GM23338 (cell line): ENCODE measurements around the gene CYTH1. TPM values are rescaled to one million over a fixed set of nuclear protein-coding genes. Genes with fewer than 3 reads are reported as not detected.

Experiments used
- ATAC-seq: fragments of 200-7000 bp; cut with Tn5 transposase; 3 replicates; pipeline ENCODE4 v1.9.1; 2020
- DNase-seq: peaks from one replicate; pipeline ENCODE4 v3.0.0-alpha.2; 2015; ENCODE audit warnings: low spot score
- H2AFZ ChIP-seq: fragments of 200-600 bp; sonication (generic); 2 replicates; pipeline ENCODE4 v1.8.0; 2016; ENCODE audit warnings: antibody characterized with exemption, mild to moderate bottlenecking, moderate library complexity
- H3F3A ChIP-seq: fragments of 200-600 bp; sonication (generic); replicated peaks from 2 replicates; pipeline ENCODE4 v1.8.0; 2017; ENCODE audit warnings: antibody characterized with exemption, mixed run types, low read depth
- H3K27ac ChIP-seq: fragments of 200-600 bp; sonication (generic); 2 replicates; pipeline ENCODE4 v1.6.1; 2016; ENCODE audit warnings: low read depth
- H3K27me3 ChIP-seq: fragments of 200-600 bp; sonication (generic); 2 replicates; pipeline ENCODE4 v1.8.0; 2016; ENCODE audit warnings: mild to moderate bottlenecking, mixed run types, moderate library complexity; ENCODE audit not compliant: insufficient read depth
- H3K36me3 ChIP-seq: fragments of 200-600 bp; sonication (generic); 2 replicates; pipeline ENCODE4 v1.8.0; 2016; ENCODE audit warnings: mild to moderate bottlenecking; ENCODE audit not compliant: insufficient read depth
- H3K4me1 ChIP-seq: fragments of 200-600 bp; sonication (generic); 2 replicates; pipeline ENCODE4 v1.8.0; 2016; ENCODE audit warnings: mild to moderate bottlenecking, moderate library complexity; ENCODE audit not compliant: insufficient read depth
- H3K4me2 ChIP-seq: fragments of 200-600 bp; sonication (generic); 2 replicates; pipeline ENCODE4 v1.7.1; 2017; ENCODE audit warnings: mixed run types
- H3K4me3 ChIP-seq: fragments of 200-600 bp; sonication (generic); 2 replicates; pipeline ENCODE4 v1.6.1; 2016; ENCODE audit warnings: mixed run types
- H3K79me2 ChIP-seq: fragments of 200-600 bp; sonication (generic); replicated peaks from 2 replicates; pipeline ENCODE4 v1.8.0; 2017; ENCODE audit warnings: mild to moderate bottlenecking; ENCODE audit not compliant: insufficient read depth
- H3K9me2 ChIP-seq: fragments of 200-600 bp; sonication (generic); 2 replicates; pipeline ENCODE4 v1.8.0; 2017; ENCODE audit not compliant: insufficient read depth
- H4K20me1 ChIP-seq: fragments of 200-600 bp; sonication (generic); replicated peaks from 2 replicates; pipeline ENCODE4 v1.8.0; 2017; ENCODE audit warnings: mild to moderate bottlenecking; ENCODE audit not compliant: insufficient read depth
- H3K27ac Mint-ChIP-seq: 2 replicates; pipeline ENCODE4 v1.8.0; 2020; ENCODE audit warnings: inconsistent platforms, mild to moderate bottlenecking, moderate library complexity, mixed read lengths
- H3K27me3 Mint-ChIP-seq: 3 replicates; pipeline ENCODE4 v1.8.0; 2022; ENCODE audit warnings: low read depth, mild to moderate bottlenecking, moderate library complexity, mixed read lengths, inconsistent platforms; ENCODE audit not compliant: insufficient read depth, poor library complexity
- H3K36me3 Mint-ChIP-seq: 3 replicates; pipeline ENCODE4 v1.8.0; 2021; ENCODE audit warnings: low read depth, mild to moderate bottlenecking, inconsistent platforms, moderate library complexity, mixed read lengths
- H3K4me1 Mint-ChIP-seq: 3 replicates; pipeline ENCODE4 v1.8.0; 2020; ENCODE audit warnings: mild to moderate bottlenecking, inconsistent platforms, mixed read lengths
- H3K4me3 Mint-ChIP-seq: 3 replicates; pipeline ENCODE4 v1.8.0; 2021; ENCODE audit warnings: moderate library complexity, mild to moderate bottlenecking, inconsistent platforms, mixed read lengths
- H3K9me3 Mint-ChIP-seq: 3 replicates; pipeline ENCODE4 v1.8.0; 2020; ENCODE audit warnings: moderate library complexity, mild to moderate bottlenecking, inconsistent platforms, mixed read lengths
- CREB1 ChIP-seq: fragments of 250-450 bp; sonication (Bioruptor Pico); IDR thresholded peaks from 2 replicates; pipeline ENCODE4 v1.5.0; 2020; ENCODE audit warnings: low read depth, mild to moderate bottlenecking, moderate library complexity
- CTCF ChIP-seq, 2 experiments: fragments of 200-600 bp in 1 of 2; sonication (generic) in 1 of 2; conservative IDR thresholded peaks; 2 replicates each; pipeline versions ENCODE4 v1.5.1 to v1.6.1; 2016 to 2017; ENCODE audit warnings: antibody characterized with exemption in 2 of 2, low read depth in 2 of 2, mild to moderate bottlenecking in 2 of 2, moderate library complexity in 1 of 2
- EZH2 ChIP-seq: fragments of 200-600 bp; sonication (generic); IDR thresholded peaks from one replicate; pipeline ENCODE4 v1.8.0; 2017; ENCODE audit warnings: antibody characterized with exemption, mild to moderate bottlenecking, low read depth; ENCODE audit not compliant: unreplicated experiment
- EZH2phosphoT487 ChIP-seq: fragments of 200-600 bp; sonication (generic); IDR thresholded peaks from one replicate; pipeline ENCODE4 v1.8.1; 2018; ENCODE audit warnings: antibody characterized with exemption; ENCODE audit not compliant: unreplicated experiment
- JUNB ChIP-seq: IDR thresholded peaks from one replicate; pipeline ENCODE4 v1.6.1; 2016; ENCODE audit warnings: antibody characterized with exemption; ENCODE audit not compliant: unreplicated experiment
- NANOG ChIP-seq: IDR thresholded peaks from 2 replicates; pipeline ENCODE4 v1.6.1; 2016; ENCODE audit warnings: antibody characterized with exemption, borderline replicate concordance
- POLR2AphosphoS5 ChIP-seq: IDR thresholded peaks from 2 replicates; pipeline ENCODE4 v1.6.1; 2016; ENCODE audit warnings: antibody characterized with exemption, low read depth
- STAT1 ChIP-seq: IDR thresholded peaks from one replicate; pipeline ENCODE4 v1.6.1; 2016; ENCODE audit warnings: antibody characterized with exemption; ENCODE audit not compliant: unreplicated experiment
- ZNF114 ChIP-seq: fragments of 250-450 bp; sonication (Bioruptor Pico); IDR thresholded peaks from 2 replicates; pipeline ENCODE4 v1.5.0; 2020; ENCODE audit warnings: mild to moderate bottlenecking, moderate library complexity
- ZNF331 ChIP-seq: fragments of 250-450 bp; sonication (Bioruptor Pico); IDR thresholded peaks from 2 replicates; pipeline ENCODE4 v1.5.0; 2020; ENCODE audit warnings: low read depth, mild to moderate bottlenecking, moderate library complexity
- ZNF462 ChIP-seq: fragments of 250-450 bp; sonication (Bioruptor Pico); IDR thresholded peaks from 2 replicates; pipeline ENCODE4 v1.5.0; 2020; ENCODE audit warnings: mild to moderate bottlenecking, moderate library complexity
- polyA plus RNA-seq: library from polyadenylated mRNA; unstranded; fragments of >200 nt; fragmentation: Nextera tagmentation; extraction: Ambion mirVana; gene quantifications from 2 replicates; pipeline ENCODE4 v1.2.1, GENCODE V29; 2016
- total RNA-seq: library from RNA; depleted of rRNA; stranded (reverse); fragments of >200 nt; shearing (Covaris generic); gene quantifications from 2 replicates; pipeline ENCODE4 v1.2.3, GENCODE V29; 2014
- TF ChIP-seq, protein P1 (sequence below): IDR thresholded peaks from 2 replicates; pipeline ENCODE4 v1.6.1; 2016; ENCODE audit warnings: antibody characterized with exemption
- TF ChIP-seq, protein P2 (sequence below): IDR thresholded peaks from one replicate; pipeline ENCODE4 v1.6.1; 2018; ENCODE audit warnings: antibody characterized with exemption; ENCODE audit not compliant: unreplicated experiment

CYTH1 gene
- total and polyA plus RNA-seq, 2 experiments from 2014 or later, result 13.8 to 14.5 TPM

DNA sequence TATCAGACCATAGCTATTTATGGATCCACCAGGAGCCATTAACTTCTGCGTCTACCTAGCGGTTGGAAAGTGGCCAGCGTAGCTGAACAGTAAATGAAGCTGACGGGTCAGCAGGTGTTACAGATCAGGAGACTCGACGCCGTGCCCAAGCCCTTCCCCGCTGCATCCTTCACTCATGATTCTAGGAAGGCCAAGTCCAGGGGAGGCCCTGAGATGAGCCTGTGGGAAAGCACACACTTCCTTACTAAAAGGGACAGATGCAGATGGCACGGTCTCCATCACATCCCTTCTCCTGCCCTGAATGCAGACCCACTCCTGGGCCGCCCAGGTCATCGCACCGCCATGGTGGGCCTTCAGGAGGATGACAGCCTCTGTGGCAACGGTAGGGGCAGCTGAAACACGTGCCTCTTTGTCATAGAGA lies 137.1 kb downstream of the CYTH1 start (continued):
- TF ChIP-seq CREB1 (no peak), ZNF331 (CRISPR knock-in tag) (no peak), POLR2AphosphoS5 (no peak)

DNA sequence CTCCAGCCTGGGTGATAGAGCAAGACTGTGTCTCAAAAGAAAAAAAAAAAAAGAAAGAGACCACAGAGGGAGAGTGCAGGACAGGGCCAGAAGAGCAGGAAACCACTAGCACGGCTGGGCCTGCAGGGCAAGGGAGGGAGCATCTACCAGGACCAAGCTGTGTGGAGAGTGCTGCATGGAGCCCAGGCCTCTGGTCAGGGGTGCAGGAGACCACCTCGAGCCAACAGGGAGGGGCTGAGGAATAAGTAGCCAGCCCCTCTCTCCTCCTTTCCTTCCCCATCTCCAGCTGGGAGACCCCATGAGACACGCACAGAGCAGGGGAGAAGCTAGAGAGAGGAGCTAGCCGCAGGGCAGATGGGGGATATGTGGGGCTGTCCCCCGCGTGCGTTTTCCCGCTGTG lies 137.8 kb downstream of the CYTH1 start:
- Mint-ChIP-seq H3K9me3 (no peaks in the 10 kb centered on the region; the same call in 2 of the 3 replicates), H3K27me3 (peaks cover 8% of the 10 kb centered on the region), H3K36me3 (no peaks in the 10 kb centered on the region), H3K4me1 (no peaks in the 10 kb centered on the region; the same call in 2 of the 3 replicates), H3K27ac (no peak overlapping the region), H3K4me3 (no peak overlapping the region)
- H3K9me2 ChIP-seq, result no peaks in the 10 kb centered on the region
- H3K4me3 ChIP-seq, result no peak overlapping the region
- no peaks in the 10 kb centered on the region for H3K27me3 ChIP-seq
- ATAC-seq (no peak), DNase-seq (no peak)
- TF ChIP-seq CREB1 (no peak), NANOG (no peak), EZH2 (no peak), CTCF (conservative IDR thresholded peaks at IDR 0.05; ENCODE audit: low read depth in 2 of 2) (no peak), EZH2phosphoT487 (no peak), ZNF331 (CRISPR knock-in tag) (no peak), ZNF462 (CRISPR knock-in tag) (no peak), ZNF114 (CRISPR knock-in tag) (no peak), JUNB (no peak), STAT1 (no peak), POLR2AphosphoS5 (no peak)
- TF ChIP-seq, protein P1, sequence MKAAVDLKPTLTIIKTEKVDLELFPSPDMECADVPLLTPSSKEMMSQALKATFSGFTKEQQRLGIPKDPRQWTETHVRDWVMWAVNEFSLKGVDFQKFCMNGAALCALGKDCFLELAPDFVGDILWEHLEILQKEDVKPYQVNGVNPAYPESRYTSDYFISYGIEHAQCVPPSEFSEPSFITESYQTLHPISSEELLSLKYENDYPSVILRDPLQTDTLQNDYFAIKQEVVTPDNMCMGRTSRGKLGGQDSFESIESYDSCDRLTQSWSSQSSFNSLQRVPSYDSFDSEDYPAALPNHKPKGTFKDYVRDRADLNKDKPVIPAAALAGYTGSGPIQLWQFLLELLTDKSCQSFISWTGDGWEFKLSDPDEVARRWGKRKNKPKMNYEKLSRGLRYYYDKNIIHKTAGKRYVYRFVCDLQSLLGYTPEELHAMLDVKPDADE, result no peak
- TF ChIP-seq, protein P2, sequence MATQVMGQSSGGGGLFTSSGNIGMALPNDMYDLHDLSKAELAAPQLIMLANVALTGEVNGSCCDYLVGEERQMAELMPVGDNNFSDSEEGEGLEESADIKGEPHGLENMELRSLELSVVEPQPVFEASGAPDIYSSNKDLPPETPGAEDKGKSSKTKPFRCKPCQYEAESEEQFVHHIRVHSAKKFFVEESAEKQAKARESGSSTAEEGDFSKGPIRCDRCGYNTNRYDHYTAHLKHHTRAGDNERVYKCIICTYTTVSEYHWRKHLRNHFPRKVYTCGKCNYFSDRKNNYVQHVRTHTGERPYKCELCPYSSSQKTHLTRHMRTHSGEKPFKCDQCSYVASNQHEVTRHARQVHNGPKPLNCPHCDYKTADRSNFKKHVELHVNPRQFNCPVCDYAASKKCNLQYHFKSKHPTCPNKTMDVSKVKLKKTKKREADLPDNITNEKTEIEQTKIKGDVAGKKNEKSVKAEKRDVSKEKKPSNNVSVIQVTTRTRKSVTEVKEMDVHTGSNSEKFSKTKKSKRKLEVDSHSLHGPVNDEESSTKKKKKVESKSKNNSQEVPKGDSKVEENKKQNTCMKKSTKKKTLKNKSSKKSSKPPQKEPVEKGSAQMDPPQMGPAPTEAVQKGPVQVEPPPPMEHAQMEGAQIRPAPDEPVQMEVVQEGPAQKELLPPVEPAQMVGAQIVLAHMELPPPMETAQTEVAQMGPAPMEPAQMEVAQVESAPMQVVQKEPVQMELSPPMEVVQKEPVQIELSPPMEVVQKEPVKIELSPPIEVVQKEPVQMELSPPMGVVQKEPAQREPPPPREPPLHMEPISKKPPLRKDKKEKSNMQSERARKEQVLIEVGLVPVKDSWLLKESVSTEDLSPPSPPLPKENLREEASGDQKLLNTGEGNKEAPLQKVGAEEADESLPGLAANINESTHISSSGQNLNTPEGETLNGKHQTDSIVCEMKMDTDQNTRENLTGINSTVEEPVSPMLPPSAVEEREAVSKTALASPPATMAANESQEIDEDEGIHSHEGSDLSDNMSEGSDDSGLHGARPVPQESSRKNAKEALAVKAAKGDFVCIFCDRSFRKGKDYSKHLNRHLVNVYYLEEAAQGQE, result no peak
- no peaks in the 10 kb centered on the region for H3K79me2 ChIP-seq
- no peak overlapping the region for H3K27ac ChIP-seq
- no peak overlapping the region for H2AFZ ChIP-seq
- H3K36me3 ChIP-seq, result no peaks in the 10 kb centered on the region
- no peaks in the 10 kb centered on the region for H3K4me1 ChIP-seq
- H3F3A ChIP-seq, result no peaks in the 10 kb centered on the region
- no peak overlapping the region for H3K4me2 ChIP-seq
- H4K20me1 ChIP-seq, result no peaks in the 10 kb centered on the region
